HL-60 (cell line): ENCODE data around the gene PTBP3.
"Not testable (repeated sequence)": the region's sequence is repeated elsewhere in the genome, so short reads cannot be mapped to it uniquely, and the experiment has no call there.

Source experiments
- DNase-seq, 2 experiments: peaks; one replicate each; pipeline ENCODE4 v3.0.0-alpha.2; 2010 to 2020; ENCODE audit warnings: low read depth in 1 of 2, low spot score in 1 of 2
- H3K27ac ChIP-seq: fragments of 250-450 bp; sonication (Bioruptor Pico); replicated peaks from 2 replicates; pipeline ENCODE4 v1.5.1; 2020; ENCODE audit warnings: mild to moderate bottlenecking, moderate library complexity
- H3K27me3 ChIP-seq: fragments of 250-450 bp; sonication (Bioruptor Pico); 2 replicates; pipeline ENCODE4 v1.5.1; 2021; ENCODE audit warnings: mild to moderate bottlenecking, moderate library complexity; ENCODE audit not compliant: insufficient read depth, poor library complexity, severe bottlenecking
- H3K4me3 ChIP-seq: replicated peaks from 2 replicates; pipeline ENCODE4 v1.5.1; 2011; ENCODE audit warnings: mild to moderate bottlenecking, control low read depth, low read length; ENCODE audit not compliant: insufficient read depth
- CTCF ChIP-seq: IDR thresholded peaks from one replicate; pipeline ENCODE4 v1.5.1; 2011; ENCODE audit warnings: low read length, control low read depth, inconsistent platforms; ENCODE audit not compliant: insufficient read depth
- GABPA ChIP-seq: IDR thresholded peaks from 2 replicates; pipeline ENCODE4 v1.6.1; 2012; ENCODE audit warnings: low read depth
- POLR2AphosphoS5 ChIP-seq: IDR thresholded peaks from 2 replicates; pipeline ENCODE4 v1.6.1; 2012; ENCODE audit warnings: low read depth
- REST ChIP-seq: IDR thresholded peaks from 2 replicates; pipeline ENCODE4 v1.6.1; 2012; ENCODE audit warnings: low read depth; ENCODE audit not compliant: insufficient replicate concordance
- SPI1 ChIP-seq: IDR thresholded peaks from 2 replicates; pipeline ENCODE4 v1.6.1; 2012; ENCODE audit warnings: low read depth, mild to moderate bottlenecking, borderline replicate concordance

Gene PTBP3

GRCh38 chr9:112377684-112378327, 44.4 kb upstream of the PTBP3 start:
- TF ChIP-seq GABPA (no peak), CTCF (no peak), POLR2AphosphoS5 (no peak), SPI1 (no peak)
- Histone ChIP-seq H3K4me3 (no peak overlapping the region; the same call in 1 of the 2 replicates), H3K27me3 (no peaks in the 10 kb centered on the region), H3K27ac (no peak overlapping the region; the same call in 1 of the 2 replicates)
- no peak for DNase-seq

GRCh38 chr9:112377087-112377486, 43.7 kb upstream of the PTBP3 start:
- no peak overlapping the region for H3K4me3 ChIP-seq
- no peak overlapping the region for H3K27ac ChIP-seq
- DNase-seq, result no peak
- H3K27me3 ChIP-seq, result no peaks in the 10 kb centered on the region
- TF ChIP-seq REST (no peak), CTCF (no peak), SPI1 (no peak), GABPA (no peak), POLR2AphosphoS5 (no peak)

GRCh38 chr9:112375361-112375760, 41.9 kb upstream of the PTBP3 start:
- DNase-seq, result no peak
- H3K4me3 ChIP-seq, result no peak overlapping the region
- H3K27ac ChIP-seq, result no peak overlapping the region
- TF ChIP-seq GABPA (no peak), CTCF (no peak), SPI1 (no peak), REST (no peak), POLR2AphosphoS5 (no peak)
- no peaks in the 10 kb centered on the region for H3K27me3 ChIP-seq

GRCh38 chr9:112374232-112374631, 40.8 kb upstream of the PTBP3 start:
- not testable (repeated sequence) for DNase-seq, H3K27me3 ChIP-seq, H3K4me3 ChIP-seq, H3K27ac ChIP-seq

- H3K27me3 ChIP-seq, H3K4me3 ChIP-seq, H3K27ac ChIP-seq, DNase-seq: not testable (repeated sequence)
Observed at GRCh38 chr9:112373666-112374065, 40.2 kb upstream of the PTBP3 start.
